Measurements from ENCODE around the gene ZNF112.
"Not testable (repeated sequence)": the region's sequence is repeated elsewhere in the genome, so short reads cannot be mapped to it uniquely, and the experiment has no call there.

The ZNF112 gene

DNA sequence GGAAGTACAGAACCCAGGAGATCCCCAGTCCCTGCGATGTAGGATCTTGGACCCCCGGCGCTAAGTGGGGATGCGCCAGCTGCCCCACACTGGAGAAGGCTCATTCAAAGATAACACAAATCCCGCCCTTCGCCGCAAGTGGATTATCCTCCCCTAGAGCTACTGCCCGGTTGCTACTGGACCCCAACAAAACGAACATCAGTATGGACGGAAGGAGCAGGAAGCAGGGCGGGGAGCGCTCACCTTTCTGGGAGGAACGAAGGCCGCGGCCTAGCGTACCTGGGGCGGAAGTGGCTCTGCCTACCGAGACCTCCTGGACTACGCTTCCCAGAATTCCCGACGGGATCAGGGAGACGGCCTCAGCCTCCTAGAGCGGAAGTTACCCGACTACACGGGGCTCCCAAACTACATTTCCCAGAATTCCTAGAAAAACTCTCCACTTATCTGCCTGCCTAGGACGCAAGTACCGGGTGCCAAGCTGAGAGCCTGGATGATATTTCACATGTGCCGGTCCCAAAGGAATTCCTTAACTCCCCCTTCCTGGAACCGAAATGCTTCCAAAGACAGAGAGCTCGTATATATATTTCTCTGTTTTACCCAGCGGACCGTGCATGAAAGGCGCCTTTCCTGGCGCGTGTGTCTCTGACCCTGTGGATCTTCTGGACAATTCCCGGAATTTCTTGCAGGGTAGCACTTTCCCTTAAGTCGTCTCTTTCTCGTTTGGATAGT, at the start of gene ZNF112:
Gene ZNF112, minus strand, starts transcription at position 298 of the 729 bp plus-strand sequence. CDS start 16,141 bp downstream, outside the sequence.
- Histone ChIP-seq H3K4me1 (ENCODE audit: control insufficient read depth in 2 of 2, insufficient read depth in 2 of 2, low read length in 2 of 2) (peaks cover 0 to 5% of the 10 kb centered on the region in 2 donors), H3K4me3 (ENCODE audit: low read length in 2 of 2) (peak within 1 kb of the TSS; percentile 85 to 90), H3K36me3 (ENCODE audit: control insufficient read depth in 2 of 2, insufficient read depth in 2 of 2, low read length in 2 of 2) (no peaks in the 10 kb centered on the region), H3K9me3 (ENCODE audit: control insufficient read depth in 2 of 2, low read length in 2 of 2) (peaks cover 0 to 6% of the 10 kb centered on the region in 2 donors), H3K27ac (ENCODE audit: low read depth in 2 of 2, low read length in 2 of 2) (peak within 1 kb of the TSS; percentile 38 to 62), H3K9ac (ENCODE audit: low read depth in 1 of 2, low read length in 2 of 2) (peak within 1 kb of the TSS; percentile 74 to 75), H3K27me3 (ENCODE audit: control insufficient read depth in 2 of 2, insufficient read depth in 2 of 2, low read length in 2 of 2) (no peaks in the 10 kb centered on the region)

DNA sequence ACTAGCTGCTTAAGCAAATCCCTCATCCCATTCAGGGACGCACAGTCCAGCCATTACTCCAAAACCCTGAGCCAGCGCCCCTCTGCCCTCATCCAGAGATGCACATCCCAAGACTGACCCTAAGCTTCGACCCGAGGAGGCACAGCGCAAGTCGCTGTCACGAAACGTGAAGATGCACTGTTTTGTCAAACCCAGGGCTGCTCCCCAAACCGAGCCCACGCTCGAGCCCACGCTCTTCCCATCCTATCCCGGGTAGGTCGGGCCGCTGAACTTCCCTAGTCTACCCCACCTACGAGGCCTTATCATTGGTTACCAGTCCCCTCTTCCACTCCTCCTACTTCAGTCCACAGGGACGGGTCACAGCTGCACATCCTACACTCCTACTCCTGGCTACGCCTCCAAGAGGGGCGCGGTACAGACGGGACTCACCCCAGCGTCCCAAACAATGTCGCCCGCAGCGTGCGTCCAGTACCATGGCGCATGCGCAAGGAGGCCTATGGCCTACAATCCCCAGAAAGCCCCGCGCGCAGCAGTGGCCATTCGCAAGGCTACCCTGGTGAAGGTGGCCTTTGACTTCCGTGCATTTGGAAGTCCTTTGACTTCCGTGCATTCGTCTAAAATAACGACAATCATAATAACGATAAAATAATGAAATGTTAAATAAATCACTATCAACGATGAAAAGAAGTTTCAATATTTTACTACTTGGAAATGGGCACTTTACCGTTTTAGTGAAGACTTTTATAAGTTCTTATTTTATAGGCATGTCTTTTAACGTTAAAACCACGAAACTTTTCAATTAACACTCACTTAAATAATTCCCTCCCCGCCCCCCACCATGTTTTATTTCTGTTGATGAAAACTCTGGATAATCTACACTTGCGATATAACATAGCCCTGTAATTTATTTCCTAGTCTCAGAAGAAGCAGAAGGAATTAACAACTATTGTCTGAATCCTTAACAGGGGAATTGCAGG, 44.9 kb upstream of the ZNF112 start, which contains the start of gene ZNF285:
Gene ZNF285, minus strand, starts transcription at position 470 of the 977 bp plus-strand sequence. CDS start 4,395 bp downstream, outside the sequence.
- H3K36me3 ChIP-seq (ENCODE audit: control insufficient read depth in 2 of 2, insufficient read depth in 2 of 2, low read length in 2 of 2) = no peaks in the 10 kb centered on the region
- H3K4me1 ChIP-seq (ENCODE audit: control insufficient read depth in 2 of 2, insufficient read depth in 2 of 2, low read length in 2 of 2) = peaks cover 0 to 3% of the 10 kb centered on the region in 2 donors
- peak within 1 kb of the TSS; percentile 15 to 21 for H3K9ac ChIP-seq (ENCODE audit: low read depth in 1 of 2, low read length in 2 of 2)
- no peaks in the 10 kb centered on the region for H3K27me3 ChIP-seq (ENCODE audit: control insufficient read depth in 2 of 2, insufficient read depth in 2 of 2, low read length in 2 of 2)
- H3K4me3 ChIP-seq (ENCODE audit: low read length in 2 of 2) = peak within 1 kb of the TSS; percentile 85 to 91
- H3K27ac ChIP-seq (ENCODE audit: low read depth in 2 of 2, low read length in 2 of 2) = no peak within 1 kb of the TSS
- peaks cover 4 to 12% of the 10 kb centered on the region in 2 donors for H3K9me3 ChIP-seq (ENCODE audit: control insufficient read depth in 2 of 2, low read length in 2 of 2)

DNA sequence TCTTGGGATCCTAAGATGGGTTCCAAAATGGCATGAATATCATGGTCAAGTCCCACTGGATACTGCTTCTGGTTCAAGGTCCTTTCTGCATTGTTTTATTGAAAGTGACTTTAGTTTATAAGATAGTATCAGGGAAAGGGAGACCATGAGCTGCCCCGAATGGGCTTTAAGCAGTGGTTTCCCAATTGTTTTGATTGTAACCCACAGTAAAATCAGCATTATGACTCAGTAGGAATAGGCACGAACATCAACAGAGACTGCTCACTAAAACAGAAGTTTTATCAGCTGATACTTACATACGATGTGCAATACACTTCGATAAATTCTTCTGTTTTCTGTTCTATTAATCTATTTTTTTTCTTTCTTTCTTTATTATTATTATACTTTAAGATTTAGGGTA, 32.8 kb upstream of the ZNF112 start:
- H3K4me3 ChIP-seq (ENCODE audit: low read length in 2 of 2); H3K27me3 ChIP-seq (ENCODE audit: control insufficient read depth in 2 of 2, insufficient read depth in 2 of 2, low read length in 2 of 2); H3K9me3 ChIP-seq (ENCODE audit: control insufficient read depth in 2 of 2, low read length in 2 of 2); H3K27ac ChIP-seq (ENCODE audit: low read depth in 2 of 2, low read length in 2 of 2); H3K9ac ChIP-seq (ENCODE audit: low read depth in 1 of 2, low read length in 2 of 2); H3K4me1 ChIP-seq (ENCODE audit: control insufficient read depth in 2 of 2, insufficient read depth in 2 of 2, low read length in 2 of 2): not testable (repeated sequence)
- H3K36me3 ChIP-seq (ENCODE audit: control insufficient read depth in 2 of 2, insufficient read depth in 2 of 2, low read length in 2 of 2) = peaks cover 0 to 16% of the 10 kb centered on the region in 2 donors

DNA sequence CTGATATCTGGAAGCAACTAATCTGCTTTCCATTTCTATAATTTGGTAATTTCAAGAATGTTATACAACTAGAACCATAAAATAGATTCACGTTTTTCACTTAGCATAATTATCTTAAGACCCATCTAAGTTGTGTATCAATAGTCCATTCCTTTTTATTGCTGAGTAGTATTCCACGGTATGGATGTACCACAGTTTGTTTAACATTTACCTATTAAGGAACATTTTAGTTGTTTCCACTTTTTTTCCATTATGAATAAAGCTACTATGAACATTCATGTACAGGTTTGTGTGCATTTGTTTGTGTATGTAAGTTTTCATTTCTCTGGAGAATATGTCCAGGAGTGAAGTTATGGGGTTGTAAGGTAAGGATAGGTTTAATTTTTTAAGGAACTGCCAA, 18.3 kb upstream of the ZNF112 start:
- Histone ChIP-seq H3K36me3 (ENCODE audit: control insufficient read depth in 2 of 2, insufficient read depth in 2 of 2, low read length in 2 of 2) (no peaks in the 10 kb centered on the region), H3K4me3 (ENCODE audit: low read length in 2 of 2) (no peak overlapping the region), H3K9me3 (ENCODE audit: control insufficient read depth in 2 of 2, low read length in 2 of 2) (no peaks in the 10 kb centered on the region), H3K27ac (ENCODE audit: low read depth in 2 of 2, low read length in 2 of 2) (no peak overlapping the region), H3K27me3 (ENCODE audit: control insufficient read depth in 2 of 2, insufficient read depth in 2 of 2, low read length in 2 of 2) (no peaks in the 10 kb centered on the region), H3K9ac (ENCODE audit: low read depth in 1 of 2, low read length in 2 of 2) (no peak overlapping the region), H3K4me1 (ENCODE audit: control insufficient read depth in 2 of 2, insufficient read depth in 2 of 2, low read length in 2 of 2) (no peaks in the 10 kb centered on the region)

DNA sequence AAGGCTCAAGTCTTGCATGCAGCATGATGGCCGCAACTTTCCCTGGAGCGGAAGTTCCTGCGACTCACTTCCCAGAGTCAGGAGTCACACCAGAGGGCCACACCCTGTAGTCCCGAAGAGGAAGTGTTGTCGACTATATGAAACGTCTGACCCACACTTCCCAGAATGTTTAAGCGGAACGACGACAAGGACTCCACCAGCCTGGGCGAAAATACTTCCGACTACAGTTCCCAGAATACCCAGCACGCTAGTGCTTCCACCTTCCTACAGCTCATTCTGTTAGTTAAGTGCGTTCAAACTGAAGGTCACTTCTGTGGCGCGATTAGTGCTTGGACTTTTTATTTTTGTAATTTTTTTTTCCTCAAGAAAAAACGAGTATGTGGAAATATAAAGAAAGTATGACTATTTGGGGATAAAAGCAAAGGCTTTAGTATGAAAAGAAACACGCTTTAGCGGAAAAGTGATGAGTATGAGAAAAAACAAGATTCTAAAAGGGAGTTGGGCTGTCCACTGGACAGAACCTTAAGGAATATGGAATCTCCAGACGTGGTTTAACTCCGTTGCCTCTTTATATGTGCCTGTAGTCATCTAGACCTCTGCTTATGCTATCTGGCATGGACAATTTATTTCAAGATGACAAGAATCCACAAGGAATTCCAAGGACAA, 15.5 kb upstream of the ZNF112 start:
- Histone ChIP-seq H3K27me3 (ENCODE audit: control insufficient read depth in 2 of 2, insufficient read depth in 2 of 2, low read length in 2 of 2) (no peaks in the 10 kb centered on the region), H3K9ac (ENCODE audit: low read depth in 1 of 2, low read length in 2 of 2) (no peak overlapping the region), H3K9me3 (ENCODE audit: control insufficient read depth in 2 of 2, low read length in 2 of 2) (peaks cover 0 to 2% of the 10 kb centered on the region in 2 donors), H3K4me1 (ENCODE audit: control insufficient read depth in 2 of 2, insufficient read depth in 2 of 2, low read length in 2 of 2) (no peaks in the 10 kb centered on the region), H3K4me3 (ENCODE audit: low read length in 2 of 2) (no peak overlapping the region), H3K27ac (ENCODE audit: low read depth in 2 of 2, low read length in 2 of 2) (no peak overlapping the region), H3K36me3 (ENCODE audit: control insufficient read depth in 2 of 2, insufficient read depth in 2 of 2, low read length in 2 of 2) (no peaks in the 10 kb centered on the region)

DNA sequence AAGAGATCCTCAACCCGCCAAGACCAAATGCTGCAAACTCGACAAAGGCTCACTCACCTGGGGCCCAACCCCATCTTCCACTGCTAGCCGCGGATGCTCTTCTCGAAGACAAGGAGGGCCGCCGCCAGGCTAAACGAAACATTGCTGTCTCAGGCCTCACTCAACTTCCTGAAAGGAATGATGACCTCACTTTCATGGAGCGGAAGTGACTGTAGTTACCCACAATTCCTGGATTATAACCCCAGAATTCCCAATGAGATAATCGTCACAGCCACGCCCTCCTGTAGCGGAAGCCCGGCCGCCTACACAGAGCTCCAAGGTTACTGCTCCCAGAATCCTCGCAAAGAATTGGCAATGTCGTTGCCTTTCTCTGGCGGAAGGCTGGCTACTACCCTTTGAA, 10.5 kb upstream of the ZNF112 start:
- Histone ChIP-seq H3K27ac (ENCODE audit: low read depth in 2 of 2, low read length in 2 of 2) (no peak overlapping the region), H3K27me3 (ENCODE audit: control insufficient read depth in 2 of 2, insufficient read depth in 2 of 2, low read length in 2 of 2) (no peaks in the 10 kb centered on the region), H3K36me3 (ENCODE audit: control insufficient read depth in 2 of 2, insufficient read depth in 2 of 2, low read length in 2 of 2) (no peaks in the 10 kb centered on the region), H3K9me3 (ENCODE audit: control insufficient read depth in 2 of 2, low read length in 2 of 2) (peaks cover 0 to 3% of the 10 kb centered on the region in 2 donors), H3K4me1 (ENCODE audit: control insufficient read depth in 2 of 2, insufficient read depth in 2 of 2, low read length in 2 of 2) (no peaks in the 10 kb centered on the region), H3K4me3 (ENCODE audit: low read length in 2 of 2) (no peak overlapping the region), H3K9ac (ENCODE audit: low read depth in 1 of 2, low read length in 2 of 2) (no peak overlapping the region)

DNA sequence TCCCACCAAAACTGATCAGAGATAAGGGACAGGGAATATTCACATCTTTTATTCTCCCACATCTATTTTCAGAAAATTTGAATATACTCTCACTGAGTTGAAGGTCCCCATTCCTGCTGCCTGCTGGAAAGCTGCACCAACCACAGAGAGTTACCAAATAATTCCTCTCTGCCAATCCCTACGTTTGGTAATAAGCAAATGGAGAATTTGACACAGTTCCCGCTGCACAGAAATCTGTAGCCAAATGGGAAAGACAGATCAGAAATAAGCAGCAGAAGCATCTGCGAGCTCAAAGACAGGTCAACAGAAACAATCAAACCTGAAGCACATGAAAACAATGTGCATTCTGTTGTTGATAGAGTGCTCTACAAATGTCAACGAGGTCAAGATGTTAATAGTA, 9.9 kb downstream of the ZNF112 start:
- Histone ChIP-seq H3K27me3 (ENCODE audit: control insufficient read depth in 2 of 2, insufficient read depth in 2 of 2, low read length in 2 of 2) (no peaks in the 10 kb centered on the region), H3K4me1 (ENCODE audit: control insufficient read depth in 2 of 2, insufficient read depth in 2 of 2, low read length in 2 of 2) (no peaks in the 10 kb centered on the region), H3K9ac (ENCODE audit: low read depth in 1 of 2, low read length in 2 of 2) (no peak overlapping the region), H3K36me3 (ENCODE audit: control insufficient read depth in 2 of 2, insufficient read depth in 2 of 2, low read length in 2 of 2) (peaks cover 0 to 3% of the 10 kb centered on the region in 2 donors), H3K4me3 (ENCODE audit: low read length in 2 of 2) (no peak overlapping the region), H3K9me3 (ENCODE audit: control insufficient read depth in 2 of 2, low read length in 2 of 2) (peaks cover 13 to 14% of the 10 kb centered on the region in 2 donors), H3K27ac (ENCODE audit: low read depth in 2 of 2, low read length in 2 of 2) (no peak overlapping the region)

DNA sequence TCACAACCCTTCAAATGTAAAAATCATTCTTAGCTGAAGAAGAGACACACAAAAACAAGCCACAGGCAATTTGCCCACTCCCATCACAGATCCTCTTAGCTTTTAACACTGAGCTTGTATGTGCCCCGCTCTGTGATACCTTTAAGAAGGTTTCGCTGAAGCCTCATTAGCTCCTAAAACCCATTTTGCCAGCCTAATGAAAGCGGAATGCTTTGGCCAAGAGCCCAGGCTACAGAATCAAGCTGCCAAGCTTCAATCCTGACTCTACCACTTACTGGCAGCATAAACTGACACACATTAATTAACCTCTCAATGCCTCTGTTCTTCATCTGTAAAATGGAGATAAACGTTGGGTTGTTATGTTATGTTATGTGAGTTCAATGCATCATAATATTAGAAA, 10.5 kb downstream of the ZNF112 start:
- H3K9me3 ChIP-seq (ENCODE audit: control insufficient read depth in 2 of 2, low read length in 2 of 2) = peaks cover 13 to 14% of the 10 kb centered on the region in 2 donors
- H3K27ac ChIP-seq (ENCODE audit: low read depth in 2 of 2, low read length in 2 of 2) = no peak overlapping the region
- no peaks in the 10 kb centered on the region for H3K27me3 ChIP-seq (ENCODE audit: control insufficient read depth in 2 of 2, insufficient read depth in 2 of 2, low read length in 2 of 2)

DNA sequence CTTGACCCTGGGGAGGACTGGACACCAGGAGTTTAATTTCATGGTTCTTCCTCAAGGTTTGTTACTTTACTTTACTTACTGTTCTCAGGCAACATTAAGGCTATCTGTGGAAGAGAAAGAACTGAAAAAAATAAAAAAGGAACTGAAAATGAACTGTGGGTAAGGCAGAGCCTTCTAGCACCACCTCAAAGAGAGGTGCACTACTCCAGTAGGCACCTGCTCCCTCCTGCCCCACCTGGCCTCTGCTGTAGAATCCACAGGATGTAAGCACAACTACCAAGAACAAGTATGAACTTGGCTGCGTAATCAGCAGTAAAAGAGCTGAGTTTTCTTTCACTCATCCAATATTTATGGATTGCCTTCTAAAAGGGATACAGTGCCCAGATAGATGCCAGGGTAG, 12.2 kb downstream of the ZNF112 start:
- Histone ChIP-seq H3K27me3 (ENCODE audit: control insufficient read depth in 2 of 2, insufficient read depth in 2 of 2, low read length in 2 of 2) (no peaks in the 10 kb centered on the region), H3K4me3 (ENCODE audit: low read length in 2 of 2) (no peak overlapping the region), H3K9ac (ENCODE audit: low read depth in 1 of 2, low read length in 2 of 2) (no peak overlapping the region), H3K9me3 (ENCODE audit: control insufficient read depth in 2 of 2, low read length in 2 of 2) (peaks cover 8 to 12% of the 10 kb centered on the region in 2 donors), H3K27ac (ENCODE audit: low read depth in 2 of 2, low read length in 2 of 2) (no peak overlapping the region), H3K36me3 (ENCODE audit: control insufficient read depth in 2 of 2, insufficient read depth in 2 of 2, low read length in 2 of 2) (peaks cover 4 to 12% of the 10 kb centered on the region in 2 donors), H3K4me1 (ENCODE audit: control insufficient read depth in 2 of 2, insufficient read depth in 2 of 2, low read length in 2 of 2) (no peaks in the 10 kb centered on the region)

More for the DNA sequence above, 10.5 kb downstream of the ZNF112 start:
- H3K36me3 ChIP-seq (ENCODE audit: control insufficient read depth in 2 of 2, insufficient read depth in 2 of 2, low read length in 2 of 2) = peaks cover 0 to 3% of the 10 kb centered on the region in 2 donors
- no peaks in the 10 kb centered on the region for H3K4me1 ChIP-seq (ENCODE audit: control insufficient read depth in 2 of 2, insufficient read depth in 2 of 2, low read length in 2 of 2)
- H3K9ac ChIP-seq (ENCODE audit: low read depth in 1 of 2, low read length in 2 of 2) = no peak overlapping the region
- no peak overlapping the region for H3K4me3 ChIP-seq (ENCODE audit: low read length in 2 of 2)

Measured in mucosa of rectum (tissue), 2 donors.